OCI-LY3 (cell line): ENCODE measurements around the gene POU3F3.

ENCODE experiments used
- EZH2phosphoT487 ChIP-seq: fragments of 200-600 bp; shearing (Covaris generic); IDR thresholded peaks from 2 replicates; pipeline ENCODE4 v1.6.1; 2018; ENCODE audit warnings: antibody characterized with exemption, mixed run types, low read depth
- TF ChIP-seq, protein P1 (sequence below): fragments of 200-600, 300-600 bp; sonication (generic); IDR thresholded peaks from 2 replicates; pipeline ENCODE4 v1.5.1; 2014; ENCODE audit warnings: antibody characterized with exemption, low read length, low read depth

DNA sequence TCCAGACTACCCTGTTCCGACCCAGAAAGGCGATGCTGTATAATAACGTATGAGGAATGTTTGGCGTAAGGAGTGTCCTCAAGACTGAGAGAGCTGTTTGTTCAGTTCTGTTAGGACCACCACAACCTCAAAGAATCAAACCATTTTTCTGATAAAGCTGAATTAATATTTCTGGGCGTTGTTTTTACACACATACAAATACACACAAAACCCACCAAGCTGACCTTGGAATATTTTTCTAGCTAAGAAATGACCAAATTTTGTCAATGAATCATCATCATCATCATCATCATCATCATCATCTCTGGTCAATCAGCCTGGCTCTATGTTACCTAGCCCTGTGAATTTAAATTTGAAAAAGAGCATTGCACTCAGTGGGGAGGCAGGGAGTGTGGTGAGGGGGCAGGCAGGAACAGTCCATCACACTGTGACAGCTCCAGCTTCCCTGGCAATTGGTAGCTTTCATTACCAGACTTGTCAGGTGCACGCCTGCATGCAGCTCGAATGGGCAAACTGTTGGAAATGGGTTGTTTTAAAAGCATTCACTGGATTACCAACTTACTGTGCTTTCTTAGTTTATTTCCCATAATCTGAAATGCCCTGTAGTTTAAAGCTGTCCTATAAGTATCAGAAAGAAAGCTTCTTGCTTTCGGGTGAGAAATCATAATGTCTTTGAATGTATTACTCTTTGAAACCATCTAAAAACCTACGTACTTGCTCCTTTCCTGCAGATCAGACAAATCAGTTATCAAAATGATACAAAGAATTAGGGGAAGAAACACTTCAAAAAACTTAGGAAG, 6.9 kb upstream of the POU3F3 start:
- TF ChIP-seq, protein P1, sequence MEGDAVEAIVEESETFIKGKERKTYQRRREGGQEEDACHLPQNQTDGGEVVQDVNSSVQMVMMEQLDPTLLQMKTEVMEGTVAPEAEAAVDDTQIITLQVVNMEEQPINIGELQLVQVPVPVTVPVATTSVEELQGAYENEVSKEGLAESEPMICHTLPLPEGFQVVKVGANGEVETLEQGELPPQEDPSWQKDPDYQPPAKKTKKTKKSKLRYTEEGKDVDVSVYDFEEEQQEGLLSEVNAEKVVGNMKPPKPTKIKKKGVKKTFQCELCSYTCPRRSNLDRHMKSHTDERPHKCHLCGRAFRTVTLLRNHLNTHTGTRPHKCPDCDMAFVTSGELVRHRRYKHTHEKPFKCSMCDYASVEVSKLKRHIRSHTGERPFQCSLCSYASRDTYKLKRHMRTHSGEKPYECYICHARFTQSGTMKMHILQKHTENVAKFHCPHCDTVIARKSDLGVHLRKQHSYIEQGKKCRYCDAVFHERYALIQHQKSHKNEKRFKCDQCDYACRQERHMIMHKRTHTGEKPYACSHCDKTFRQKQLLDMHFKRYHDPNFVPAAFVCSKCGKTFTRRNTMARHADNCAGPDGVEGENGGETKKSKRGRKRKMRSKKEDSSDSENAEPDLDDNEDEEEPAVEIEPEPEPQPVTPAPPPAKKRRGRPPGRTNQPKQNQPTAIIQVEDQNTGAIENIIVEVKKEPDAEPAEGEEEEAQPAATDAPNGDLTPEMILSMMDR: no peak
- TF ChIP-seq EZH2phosphoT487: no peak
